Suprapubic skin (tissue), 3 donors: Measurements from ENCODE around the gene QPCT.

Experiments used
- EP300 ChIP-seq: sonication (generic); formaldehyde crosslinking; IDR thresholded peaks from one replicate; pipeline ENCODE4 v1.6.1; 2017; ENCODE audit warnings: antibody characterized with exemption
- POLR2A ChIP-seq, 2 donors: fragments of 450-650 bp; IDR thresholded peaks; one replicate each; pipeline ENCODE4 v1.6.1; 2017; ENCODE audit warnings: antibody characterized with exemption in 2 of 2, mild to moderate bottlenecking in 2 of 2, moderate library complexity in 2 of 2
- TF ChIP-seq, protein P1 (sequence below), 2 donors: fragments of 200-600 bp in 1 of 2; fragments of 450-650 bp in 1 of 2; sonication (generic) in 1 of 2; IDR thresholded peaks; one replicate each; pipeline ENCODE4 v1.5.1; 2016 to 2019; ENCODE audit warnings: antibody characterized with exemption in 2 of 2, mild to moderate bottlenecking in 1 of 2, moderate library complexity in 1 of 2

DNA sequence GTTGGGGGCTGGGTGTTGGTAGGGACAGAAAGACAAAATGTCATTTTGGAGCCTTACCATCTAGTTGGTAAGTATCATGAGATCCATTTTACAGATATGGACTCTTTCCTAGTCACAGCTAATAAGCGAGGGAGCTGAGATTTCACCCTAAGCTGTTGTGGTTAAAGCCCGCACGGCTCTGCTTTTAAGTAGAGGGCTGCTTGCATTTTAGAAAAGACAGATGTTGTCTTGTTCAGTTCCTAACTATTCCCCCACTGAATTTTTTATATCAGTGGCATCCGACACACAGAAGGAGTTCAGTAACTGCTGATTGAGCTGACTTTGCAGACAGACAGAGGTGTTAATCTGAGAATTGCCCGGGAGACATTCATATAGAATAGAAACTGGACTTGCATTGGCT lies 3.7 kb downstream of the QPCT start:
- TF ChIP-seq, protein P1, sequence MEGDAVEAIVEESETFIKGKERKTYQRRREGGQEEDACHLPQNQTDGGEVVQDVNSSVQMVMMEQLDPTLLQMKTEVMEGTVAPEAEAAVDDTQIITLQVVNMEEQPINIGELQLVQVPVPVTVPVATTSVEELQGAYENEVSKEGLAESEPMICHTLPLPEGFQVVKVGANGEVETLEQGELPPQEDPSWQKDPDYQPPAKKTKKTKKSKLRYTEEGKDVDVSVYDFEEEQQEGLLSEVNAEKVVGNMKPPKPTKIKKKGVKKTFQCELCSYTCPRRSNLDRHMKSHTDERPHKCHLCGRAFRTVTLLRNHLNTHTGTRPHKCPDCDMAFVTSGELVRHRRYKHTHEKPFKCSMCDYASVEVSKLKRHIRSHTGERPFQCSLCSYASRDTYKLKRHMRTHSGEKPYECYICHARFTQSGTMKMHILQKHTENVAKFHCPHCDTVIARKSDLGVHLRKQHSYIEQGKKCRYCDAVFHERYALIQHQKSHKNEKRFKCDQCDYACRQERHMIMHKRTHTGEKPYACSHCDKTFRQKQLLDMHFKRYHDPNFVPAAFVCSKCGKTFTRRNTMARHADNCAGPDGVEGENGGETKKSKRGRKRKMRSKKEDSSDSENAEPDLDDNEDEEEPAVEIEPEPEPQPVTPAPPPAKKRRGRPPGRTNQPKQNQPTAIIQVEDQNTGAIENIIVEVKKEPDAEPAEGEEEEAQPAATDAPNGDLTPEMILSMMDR (IDR thresholded peaks at IDR 0.05), result no peak
- TF ChIP-seq EP300 (no peak), POLR2A (IDR thresholded peaks at IDR 0.05) (no peak)
